ENCODE data around the gene STIM1. TPM values are rescaled to one million over a fixed set of nuclear protein-coding genes. Genes with fewer than 3 reads are reported as not detected.

Gene STIM1
- total and polyA plus RNA-seq, 2 experiments from 2014 or later: 16.1 to 60.0 TPM

DNA sequence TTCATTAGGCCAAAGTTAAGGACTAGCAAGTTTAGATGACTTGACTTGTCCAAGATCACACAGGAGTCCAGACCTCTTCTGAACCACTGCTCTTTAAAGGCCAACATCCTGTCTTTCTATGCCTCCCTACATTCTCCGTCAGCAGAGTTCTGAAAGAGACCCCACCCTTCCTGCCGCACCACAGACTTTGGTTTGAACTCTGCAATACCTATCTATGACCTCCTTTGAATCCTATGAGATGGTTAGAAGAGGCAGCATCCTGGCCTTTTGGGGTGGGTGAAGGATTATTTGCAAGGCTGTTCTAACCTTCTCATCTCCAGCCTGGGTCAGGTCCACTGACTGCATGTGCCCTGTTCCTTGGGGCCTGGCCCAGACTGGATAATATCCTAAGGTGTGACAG lies 234.8 kb downstream of the STIM1 start:
- no peak overlapping the region for H3K27ac ChIP-seq
- no peaks in the 10 kb centered on the region for H3K9me3 ChIP-seq (ENCODE audit: low read depth)
- DNase-seq (ENCODE audit: low read depth in 1 of 2, low spot score in 1 of 2): no peak
- no peak overlapping the region for H3K4me3 ChIP-seq
- no peaks in the 10 kb centered on the region for H3K27me3 ChIP-seq
- TF ChIP-seq, protein P1, sequence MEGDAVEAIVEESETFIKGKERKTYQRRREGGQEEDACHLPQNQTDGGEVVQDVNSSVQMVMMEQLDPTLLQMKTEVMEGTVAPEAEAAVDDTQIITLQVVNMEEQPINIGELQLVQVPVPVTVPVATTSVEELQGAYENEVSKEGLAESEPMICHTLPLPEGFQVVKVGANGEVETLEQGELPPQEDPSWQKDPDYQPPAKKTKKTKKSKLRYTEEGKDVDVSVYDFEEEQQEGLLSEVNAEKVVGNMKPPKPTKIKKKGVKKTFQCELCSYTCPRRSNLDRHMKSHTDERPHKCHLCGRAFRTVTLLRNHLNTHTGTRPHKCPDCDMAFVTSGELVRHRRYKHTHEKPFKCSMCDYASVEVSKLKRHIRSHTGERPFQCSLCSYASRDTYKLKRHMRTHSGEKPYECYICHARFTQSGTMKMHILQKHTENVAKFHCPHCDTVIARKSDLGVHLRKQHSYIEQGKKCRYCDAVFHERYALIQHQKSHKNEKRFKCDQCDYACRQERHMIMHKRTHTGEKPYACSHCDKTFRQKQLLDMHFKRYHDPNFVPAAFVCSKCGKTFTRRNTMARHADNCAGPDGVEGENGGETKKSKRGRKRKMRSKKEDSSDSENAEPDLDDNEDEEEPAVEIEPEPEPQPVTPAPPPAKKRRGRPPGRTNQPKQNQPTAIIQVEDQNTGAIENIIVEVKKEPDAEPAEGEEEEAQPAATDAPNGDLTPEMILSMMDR (IDR thresholded peaks at IDR 0.05; ENCODE audit: low read depth, low read length): no peak
- no peaks in the 10 kb centered on the region for H3K4me1 ChIP-seq (ENCODE audit: low read depth)
- H3K36me3 ChIP-seq: no peaks in the 10 kb centered on the region

DNA sequence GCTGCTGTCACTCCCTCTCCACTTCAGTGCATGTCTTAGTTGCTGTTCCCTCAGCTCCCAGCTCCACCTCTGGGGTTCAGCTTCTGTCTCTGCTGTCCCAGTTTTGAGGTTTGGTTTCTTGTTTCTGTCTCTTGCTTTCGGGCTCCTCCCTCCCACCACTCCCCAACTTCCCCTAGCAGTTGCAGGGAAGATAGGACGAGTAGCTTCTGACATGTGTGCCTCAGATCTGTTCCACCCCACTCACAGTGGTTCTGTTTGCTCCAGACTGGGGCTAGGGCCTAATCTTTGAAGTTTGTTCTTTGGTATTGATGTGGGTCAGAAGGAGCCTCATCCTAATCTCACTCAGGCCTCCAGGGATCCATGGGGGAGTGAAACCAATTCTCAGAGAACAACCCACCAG lies 236.6 kb downstream of the STIM1 start:
- Histone ChIP-seq H3K27ac (no peak overlapping the region), H3K9me3 (ENCODE audit: low read depth) (no peaks in the 10 kb centered on the region), H3K27me3 (no peaks in the 10 kb centered on the region), H3K4me3 (no peak overlapping the region), H3K4me1 (ENCODE audit: low read depth) (no peaks in the 10 kb centered on the region), H3K36me3 (no peaks in the 10 kb centered on the region)
- TF ChIP-seq, protein P1 (IDR thresholded peaks at IDR 0.05; ENCODE audit: low read depth, low read length): no peak
- DNase-seq (ENCODE audit: low read depth in 1 of 2, low spot score in 1 of 2): no peak

DNA sequence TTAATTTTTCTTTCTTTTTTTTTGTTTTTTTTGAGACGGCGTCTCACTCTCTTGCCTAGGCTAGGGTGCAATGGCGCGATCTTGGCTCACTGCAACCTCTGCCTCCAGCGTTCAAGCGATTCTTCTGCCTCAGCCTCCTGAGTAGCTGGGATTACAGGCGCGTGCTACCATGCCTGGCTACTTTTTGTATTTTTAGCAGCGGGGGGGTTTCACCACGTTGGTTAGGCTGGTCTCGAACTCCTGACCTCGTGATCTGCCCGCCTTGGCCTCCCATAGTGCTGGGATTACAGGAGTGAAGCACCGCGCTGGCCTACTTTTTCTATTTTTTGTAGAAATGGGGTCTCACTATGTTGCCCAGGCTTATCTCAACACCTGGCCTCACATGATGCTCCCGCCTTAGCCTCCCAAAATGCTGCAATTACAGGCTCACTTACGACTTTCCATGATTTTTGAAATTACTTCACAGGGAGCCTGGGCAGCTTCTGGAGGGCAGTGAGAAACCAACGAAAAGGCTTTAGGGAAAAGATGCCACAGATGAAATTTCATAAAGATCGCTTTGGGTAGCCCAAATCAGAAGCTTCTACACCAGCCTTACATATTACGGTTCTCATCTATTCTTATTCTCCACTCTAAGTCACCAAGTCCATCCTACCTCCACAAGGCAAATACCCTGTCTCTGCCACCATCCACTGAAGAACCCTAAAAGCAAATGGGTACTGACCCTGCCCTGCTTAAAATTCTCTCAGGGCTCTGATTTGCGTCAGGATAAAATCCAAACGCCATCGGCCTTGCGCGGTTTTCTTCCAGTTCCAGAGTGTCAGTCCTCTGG lies 238.3 kb downstream of the STIM1 start:
- TF ChIP-seq, protein P1 (IDR thresholded peaks at IDR 0.05; ENCODE audit: low read depth, low read length): no peak

DNA sequence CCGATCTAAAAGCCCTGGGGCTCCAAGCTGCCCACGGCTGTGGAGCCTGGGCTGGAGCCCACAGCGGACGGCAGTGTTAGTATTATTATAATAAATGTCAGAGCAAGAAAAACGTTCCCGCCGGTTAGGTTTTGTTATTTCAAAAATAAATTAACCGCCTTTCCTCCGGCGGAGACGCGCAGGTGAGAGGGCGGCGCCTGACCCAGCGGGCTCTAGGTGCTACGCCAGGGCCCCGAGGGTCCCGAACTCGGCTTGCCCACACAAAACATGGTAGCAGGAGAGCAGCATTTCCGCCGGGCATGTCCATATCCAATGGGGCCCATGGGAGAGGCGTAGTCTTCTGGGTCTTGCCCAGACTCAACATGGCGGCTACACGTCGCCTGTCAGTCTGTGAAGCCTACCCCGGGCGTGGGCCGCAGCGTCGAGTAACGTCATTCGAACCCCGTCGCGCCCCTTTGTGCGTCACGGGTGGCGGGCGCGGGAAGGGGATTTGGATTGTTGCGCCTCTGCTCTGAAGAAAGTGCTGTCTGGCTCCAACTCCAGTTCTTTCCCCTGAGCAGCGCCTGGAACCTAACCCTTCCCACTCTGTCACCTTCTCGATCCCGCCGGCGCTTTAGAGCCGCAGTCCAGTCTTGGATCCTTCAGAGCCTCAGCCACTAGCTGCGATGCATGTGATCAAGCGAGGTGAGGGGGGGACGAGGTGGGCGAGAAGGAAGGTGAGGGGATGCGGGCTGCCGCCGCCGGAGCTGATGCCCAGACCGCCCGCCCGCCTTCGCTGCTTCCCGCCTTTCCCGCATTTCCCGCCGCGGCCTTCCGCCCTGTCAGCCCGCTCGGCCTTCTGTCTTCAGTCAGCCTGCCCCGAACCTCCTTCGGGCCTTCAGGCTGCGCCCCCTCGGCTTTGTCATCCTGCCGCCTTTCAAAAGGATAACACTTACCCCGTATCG lies 239.2 kb downstream of the STIM1 start, which contains the start of gene RRM1:
Gene RRM1 (plus strand): TSS at position 452 of the 944 bp plus-strand sequence. CDS start 214 bp downstream, at position 666.
- H3K27me3 ChIP-seq: no peaks in the 10 kb centered on the region
- H3K9me3 ChIP-seq (ENCODE audit: low read depth): no peaks in the 10 kb centered on the region
- H3K27ac ChIP-seq: peak within 1 kb of the TSS; percentile 88
- H3K36me3 ChIP-seq: no peaks in the 10 kb centered on the region
- H3K4me3 ChIP-seq: peak within 1 kb of the TSS; percentile 51
- no peaks in the 10 kb centered on the region for H3K4me1 ChIP-seq (ENCODE audit: low read depth)
- peak; percentile 96 to 98 for DNase-seq (ENCODE audit: low read depth in 1 of 2, low spot score in 1 of 2)
- TF ChIP-seq, protein P1 (IDR thresholded peaks at IDR 0.05; ENCODE audit: low read depth, low read length): no peak

More for the DNA sequence above, 238.3 kb downstream of the STIM1 start:
- no peak for DNase-seq (ENCODE audit: low read depth in 1 of 2, low spot score in 1 of 2)
- Histone ChIP-seq H3K4me3 (peak overlapping the region; percentile 51), H3K4me1 (ENCODE audit: low read depth) (no peaks in the 10 kb centered on the region), H3K27me3 (no peaks in the 10 kb centered on the region), H3K27ac (peak overlapping the region; percentile 88), H3K9me3 (ENCODE audit: low read depth) (no peaks in the 10 kb centered on the region), H3K36me3 (no peaks in the 10 kb centered on the region)

DNA sequence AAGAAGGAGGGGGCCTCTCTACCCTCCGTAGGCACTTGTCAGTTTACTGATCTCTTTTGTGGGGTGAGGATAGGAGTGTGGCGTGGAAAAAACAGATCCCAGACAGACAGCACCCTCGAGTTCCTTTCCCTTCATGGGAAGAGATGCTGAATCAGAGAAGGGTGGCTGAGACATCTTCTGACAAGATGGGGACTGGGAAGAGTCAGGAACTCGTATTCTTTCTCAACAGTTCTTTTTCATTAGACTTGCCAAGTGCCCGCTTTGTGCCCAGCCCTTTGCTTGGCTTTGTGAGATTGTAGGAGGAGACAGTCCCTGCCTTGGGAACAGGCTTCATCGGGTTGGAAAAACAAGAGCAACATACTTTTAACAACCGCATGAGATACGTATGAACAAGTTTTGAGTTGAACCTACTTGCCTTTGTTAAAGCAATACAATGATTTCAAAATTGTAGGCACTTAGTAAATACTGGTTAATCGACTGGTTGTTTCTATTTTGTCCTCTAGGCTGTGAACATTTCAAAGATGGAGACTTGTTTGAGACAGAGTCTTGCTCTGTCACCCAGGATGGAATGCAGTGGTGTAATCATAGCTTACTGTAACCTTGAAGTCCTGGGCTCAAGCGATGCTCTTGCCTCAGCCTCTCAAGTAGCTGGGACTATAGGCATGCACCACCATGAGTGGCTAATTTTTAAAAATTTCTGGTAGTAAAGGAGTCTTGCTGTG lies 240.2 kb downstream of the STIM1 start:
- Histone ChIP-seq H3K27ac (no peak overlapping the region), H3K4me3 (peak overlapping the region; percentile 51), H3K27me3 (no peaks in the 10 kb centered on the region), H3K9me3 (ENCODE audit: low read depth) (no peaks in the 10 kb centered on the region), H3K4me1 (ENCODE audit: low read depth) (no peaks in the 10 kb centered on the region), H3K36me3 (no peaks in the 10 kb centered on the region)
- DNase-seq (ENCODE audit: low read depth in 1 of 2, low spot score in 1 of 2): peak in 1 of 2 donors; percentile 63
- TF ChIP-seq, protein P1 (IDR thresholded peaks at IDR 0.05; ENCODE audit: low read depth, low read length): no peak

Measured in cardiac muscle cell (in vitro differentiated cells and primary cell).